Kidney (tissue), 14 donors: ENCODE results near the gene HHAT. TPM values are rescaled to one million over a fixed set of nuclear protein-coding genes. Genes with fewer than 3 reads are reported as not detected.

Experiments
- DNase-seq, 5 donors: peaks; one replicate each; pipeline ENCODE4 v3.0.0-alpha.2; 2013 to 2020
- FAIRE-seq: peaks from 2 replicates; lab custom pipeline; 2012; peaks lifted over from hg19 to GRCh38; lab: Jason Lieb, UNC
- H3K27ac ChIP-seq, 2 donors: one replicate each; pipeline ENCODE4 v1.7.0; 2013; ENCODE audit warnings: low read depth in 2 of 2, low read length in 2 of 2, inconsistent platforms in 1 of 2
- H3K27me3 ChIP-seq: one replicate; pipeline ENCODE4 v1.7.1; 2013; ENCODE audit warnings: low read length, inconsistent platforms; ENCODE audit not compliant: control insufficient read depth, insufficient read depth
- H3K36me3 ChIP-seq, 3 donors: one replicate each; pipeline versions ENCODE4 v1.7.0 to v1.7.1; 2013; ENCODE audit warnings: low read length in 3 of 3, control low read depth in 1 of 3, inconsistent platforms in 1 of 3; ENCODE audit not compliant: insufficient read depth in 3 of 3, control insufficient read depth in 2 of 3
- H3K4me1 ChIP-seq, 3 donors: one replicate each; pipeline versions ENCODE4 v1.7.0 to v1.7.1; 2013; ENCODE audit warnings: low read length in 3 of 3, inconsistent platforms in 1 of 3, low read depth in 1 of 3; ENCODE audit not compliant: control insufficient read depth in 2 of 3, insufficient read depth in 2 of 3
- H3K4me3 ChIP-seq, 3 donors: one replicate each; pipeline versions ENCODE4 v1.7.0 to v1.8.1; 2013; ENCODE audit warnings: low read length in 3 of 3, control low read depth in 1 of 3, inconsistent platforms in 1 of 3
- H3K9ac ChIP-seq, 3 donors: one replicate each; pipeline versions ENCODE4 v1.7.0 to v1.7.1; 2013; ENCODE audit warnings: low read length in 3 of 3, control low read depth in 1 of 3, inconsistent platforms in 1 of 3
- H3K9me3 ChIP-seq, 3 donors: one replicate each; pipeline versions ENCODE4 v1.7.0 to v1.7.1; 2013; ENCODE audit warnings: low read length in 3 of 3, control low read depth in 1 of 3, inconsistent platforms in 1 of 3; ENCODE audit not compliant: control insufficient read depth in 2 of 3, insufficient read depth in 1 of 3
- intact Hi-C: fragments of 100-400 bp; cut with DNase I; formaldehyde crosslinking; loops from one replicate; pipeline ENCODE4 v1.11.1; 2022
- polyA plus RNA-seq: library from polyadenylated mRNA; stranded (reverse); fragments of 350-450 nt; fragmentation: Illumina TruSeq; extraction: RNeasy Lipid Tissue Mini Kit (QIAGEN cat#74804); gene quantifications from one replicate; pipeline ENCODE4 v1.2.3, GENCODE V29; 2014; ENCODE audit warnings: low read depth, low replicate concordance; ENCODE audit not compliant: insufficient read depth
- total RNA-seq: library from RNA; stranded (reverse); fragmentation: NEBNext Ultra II Directional; extraction: Animal tissue kit (Norgen Biotek cat#: 25700); gene quantifications from one replicate; pipeline ENCODE4 v1.2.1, GENCODE V29; 2021
- TF ChIP-seq, protein P1 (sequence below): IDR thresholded peaks from 3 replicates; pipeline ENCODE4 v1.5.1; 2012; ENCODE audit warnings: mild to moderate bottlenecking, moderate library complexity, borderline replicate concordance; ENCODE audit not compliant: insufficient read depth; ENCODE audit errors: extremely low read depth
- donor health status: control.
- donor health status: control.
- donor health status: control.
- donor health status: control.
- donor health status: control.
- donor health status: DM: yes; HTN: yes; CAD: no.
- donor health status: Normal renal cell carcinoma (clear cell type).

Gene HHAT
- total and polyA plus RNA-seq, 2 donors from 2014 or later = 5.5 to 9.7 TPM

DNA sequence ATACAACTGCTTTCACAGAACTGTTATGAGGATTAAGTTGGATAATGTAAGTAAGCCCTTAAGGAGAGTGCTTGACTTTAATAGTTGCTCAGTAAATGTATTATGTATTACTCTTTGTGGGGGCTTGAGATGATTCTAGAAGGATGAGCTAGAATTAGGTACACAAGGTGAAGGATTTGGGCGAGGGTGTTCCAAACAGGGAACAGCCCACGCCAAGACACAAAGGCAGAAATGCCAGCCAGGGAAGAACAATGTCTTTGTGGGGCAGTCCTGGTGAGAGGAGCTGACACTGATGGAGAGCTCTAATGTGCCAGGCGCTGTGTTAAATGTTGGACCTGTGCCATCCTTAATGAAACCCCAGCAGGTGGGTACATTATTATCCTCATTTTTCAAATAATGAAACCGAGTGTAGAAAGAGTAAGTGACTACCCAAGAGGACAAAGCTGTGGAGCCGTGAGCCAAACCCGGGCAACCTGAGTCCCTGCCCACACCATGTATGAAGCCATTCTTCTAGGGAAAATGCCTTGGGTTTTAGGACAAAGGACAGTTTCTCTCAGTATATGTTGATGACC, 362.4 kb downstream of the HHAT start:
- Histone ChIP-seq H3K9ac (no peak overlapping the region), H3K27ac (no peak overlapping the region), H3K27me3 (no peaks in the 10 kb centered on the region), H3K4me1 (no peaks in the 10 kb centered on the region), H3K4me3 (no peak overlapping the region), H3K36me3 (no peaks in the 10 kb centered on the region), H3K9me3 (no peaks in the 10 kb centered on the region)
- intact Hi-C loops = no loop called here
- DNase-seq (no peak), FAIRE-seq (no peak)
- TF ChIP-seq, protein P1, sequence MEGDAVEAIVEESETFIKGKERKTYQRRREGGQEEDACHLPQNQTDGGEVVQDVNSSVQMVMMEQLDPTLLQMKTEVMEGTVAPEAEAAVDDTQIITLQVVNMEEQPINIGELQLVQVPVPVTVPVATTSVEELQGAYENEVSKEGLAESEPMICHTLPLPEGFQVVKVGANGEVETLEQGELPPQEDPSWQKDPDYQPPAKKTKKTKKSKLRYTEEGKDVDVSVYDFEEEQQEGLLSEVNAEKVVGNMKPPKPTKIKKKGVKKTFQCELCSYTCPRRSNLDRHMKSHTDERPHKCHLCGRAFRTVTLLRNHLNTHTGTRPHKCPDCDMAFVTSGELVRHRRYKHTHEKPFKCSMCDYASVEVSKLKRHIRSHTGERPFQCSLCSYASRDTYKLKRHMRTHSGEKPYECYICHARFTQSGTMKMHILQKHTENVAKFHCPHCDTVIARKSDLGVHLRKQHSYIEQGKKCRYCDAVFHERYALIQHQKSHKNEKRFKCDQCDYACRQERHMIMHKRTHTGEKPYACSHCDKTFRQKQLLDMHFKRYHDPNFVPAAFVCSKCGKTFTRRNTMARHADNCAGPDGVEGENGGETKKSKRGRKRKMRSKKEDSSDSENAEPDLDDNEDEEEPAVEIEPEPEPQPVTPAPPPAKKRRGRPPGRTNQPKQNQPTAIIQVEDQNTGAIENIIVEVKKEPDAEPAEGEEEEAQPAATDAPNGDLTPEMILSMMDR = no peak

DNA sequence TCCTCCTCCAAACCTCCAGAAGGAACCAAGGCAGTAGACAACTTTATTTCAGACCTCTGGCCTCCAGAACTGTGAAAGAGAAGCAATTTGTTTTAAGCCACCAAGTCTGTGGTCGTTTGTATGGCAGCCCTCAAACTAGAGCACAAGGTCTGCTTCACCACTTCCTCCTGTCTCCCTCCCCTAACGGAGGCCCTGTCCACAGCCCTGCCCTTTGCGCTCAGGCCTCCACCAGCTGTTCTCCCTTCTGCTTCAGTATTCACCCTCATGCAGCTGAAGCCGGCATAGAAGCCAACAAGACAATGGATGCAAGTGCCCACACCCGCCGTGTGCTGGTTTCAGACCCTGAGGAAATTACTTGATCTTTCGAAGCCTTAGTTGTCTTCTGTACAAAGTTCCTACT, 364.1 kb downstream of the HHAT start:
- intact Hi-C loops = no loop called here
- no peaks in the 10 kb centered on the region for H3K36me3 ChIP-seq

DNA sequence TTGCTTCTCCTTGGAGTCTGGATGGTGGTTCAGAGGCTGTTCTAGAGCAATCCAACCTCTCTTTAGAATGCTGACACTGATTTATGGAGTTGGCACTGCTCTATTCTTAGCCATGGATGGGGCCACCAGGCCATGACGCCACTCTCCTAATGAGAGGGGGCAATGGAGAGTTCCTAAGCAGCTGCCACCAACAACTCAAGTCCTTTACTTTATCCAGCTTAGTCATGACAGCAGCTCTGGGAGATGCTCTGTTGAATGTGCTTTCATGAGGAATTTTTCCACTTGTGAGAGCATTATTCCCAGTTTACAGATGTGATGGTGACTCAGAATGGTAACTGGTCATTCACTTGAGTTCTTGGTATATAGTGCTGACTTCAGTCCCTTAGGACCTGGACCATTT, 366.3 kb downstream of the HHAT start:
- no peaks in the 10 kb centered on the region for H3K4me1 ChIP-seq
- no peaks in the 10 kb centered on the region for H3K36me3 ChIP-seq
- no peak overlapping the region for H3K4me3 ChIP-seq
- intact Hi-C loops = no loop called here
- H3K27me3 ChIP-seq = no peaks in the 10 kb centered on the region
- no peak overlapping the region for H3K27ac ChIP-seq
- no peak overlapping the region for H3K9ac ChIP-seq
- FAIRE-seq (no peak), DNase-seq (no peak)
- TF ChIP-seq, protein P1 = no peak
- H3K9me3 ChIP-seq = no peaks in the 10 kb centered on the region

More for the DNA sequence above, 364.1 kb downstream of the HHAT start:
- no peak for FAIRE-seq
- Histone ChIP-seq H3K9me3 (no peaks in the 10 kb centered on the region), H3K4me1 (no peaks in the 10 kb centered on the region), H3K4me3 (no peak overlapping the region), H3K27me3 (no peaks in the 10 kb centered on the region), H3K9ac (no peak overlapping the region), H3K27ac (no peak overlapping the region)
- no peak for DNase-seq
- TF ChIP-seq, protein P1 = no peak

DNA sequence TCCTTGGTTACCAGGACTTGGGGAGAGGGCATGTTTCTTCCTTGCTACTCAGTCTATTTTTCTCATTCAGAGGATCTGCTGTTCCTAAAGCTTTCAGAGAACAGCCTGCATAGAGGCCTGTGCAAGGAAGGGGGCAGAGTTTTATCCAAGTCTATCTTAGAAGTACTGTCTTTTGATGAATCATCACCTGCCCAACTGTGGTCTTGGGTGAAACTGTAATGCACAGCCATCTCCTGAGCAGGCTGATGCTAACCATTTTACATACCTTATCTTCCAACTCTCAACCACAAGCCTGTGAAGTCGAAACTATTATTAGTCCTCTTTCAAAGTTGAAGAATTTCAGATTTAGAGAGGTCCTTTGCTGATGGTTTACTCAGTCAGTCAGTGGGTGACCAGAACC, 368.0 kb downstream of the HHAT start:
- FAIRE-seq = no peak
- TF ChIP-seq, protein P1 = no peak
- no peak for DNase-seq

More for the DNA sequence above, 368.0 kb downstream of the HHAT start:
- no peak overlapping the region for H3K27ac ChIP-seq
- H3K9me3 ChIP-seq = no peaks in the 10 kb centered on the region
- no peak overlapping the region for H3K4me3 ChIP-seq
- no peaks in the 10 kb centered on the region for H3K36me3 ChIP-seq
- H3K27me3 ChIP-seq = no peaks in the 10 kb centered on the region
- no peaks in the 10 kb centered on the region for H3K4me1 ChIP-seq
- intact Hi-C loops = no loop called here
- H3K9ac ChIP-seq = no peak overlapping the region
